HTR-8/SVneo (cell line): ENCODE data around the gene HOXB5.

Experiments
- DNase-seq: peaks from one replicate; pipeline ENCODE4 v3.0.0; 2011; ENCODE audit warnings: low spot score, mixed read lengths; ENCODE audit not compliant: insufficient read length
- FAIRE-seq: peaks from 2 replicates; lab custom pipeline; 2011; peaks lifted over from hg19 to GRCh38; lab: Jason Lieb, UNC

Gene HOXB5

DNA sequence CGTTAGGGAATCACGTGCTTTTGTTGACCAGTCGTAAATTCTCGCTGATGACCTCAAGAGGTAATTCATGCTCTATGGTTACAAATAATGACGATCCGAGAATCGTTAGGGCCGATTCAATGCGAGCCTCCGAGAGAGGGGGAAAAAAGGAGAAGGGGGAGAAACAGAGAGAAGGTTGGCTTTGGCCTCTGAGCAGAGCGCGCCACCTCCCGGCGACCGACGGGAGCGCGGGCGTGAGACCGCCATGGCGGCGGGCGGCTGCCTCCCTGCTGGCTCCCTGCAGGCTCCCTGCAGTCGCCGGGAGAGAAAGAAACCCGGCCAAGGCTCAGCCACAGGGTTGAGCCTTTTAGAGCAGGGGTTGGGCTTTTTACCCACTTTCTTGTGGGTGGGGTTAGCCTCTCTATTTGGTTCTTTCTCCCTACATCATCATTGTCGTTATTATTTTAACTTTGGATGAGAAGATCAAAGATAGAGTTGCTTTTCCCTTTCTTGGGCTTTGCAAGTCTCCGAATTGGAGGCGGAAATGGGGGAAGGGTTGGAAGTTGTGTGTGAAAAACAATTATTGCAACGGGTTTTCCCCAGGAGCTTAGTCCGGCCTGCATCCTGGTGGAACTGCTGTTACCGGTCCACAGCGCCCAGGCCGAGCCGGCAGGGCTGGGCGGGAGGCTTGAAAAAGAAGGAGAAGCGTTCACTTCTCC, 410 bp upstream of the HOXB5 start:
- FAIRE-seq (peak; percentile 94), DNase-seq (peak; percentile 86)

DNA sequence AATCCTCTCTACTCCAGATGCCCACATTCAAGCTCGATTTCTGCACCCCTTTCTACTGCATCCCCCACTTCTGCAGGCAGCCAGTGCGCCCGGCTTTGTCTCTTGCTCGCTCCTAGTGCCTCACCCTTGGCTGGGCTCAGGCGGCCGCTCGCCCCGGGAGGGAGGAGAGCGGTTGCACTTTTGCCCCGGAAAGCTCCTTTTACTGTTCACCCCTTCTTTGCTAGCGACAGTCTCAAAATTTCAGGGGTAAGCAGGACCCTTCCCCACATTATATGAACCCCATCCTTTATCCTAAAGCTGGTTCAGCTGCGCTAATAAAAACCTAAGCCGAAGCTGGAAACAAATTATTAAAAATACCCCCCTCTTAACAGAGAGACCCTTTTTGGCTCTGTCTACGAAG, 1.0 kb downstream of the HOXB5 start:
- DNase-seq, result no peak
- no peak for FAIRE-seq

DNA sequence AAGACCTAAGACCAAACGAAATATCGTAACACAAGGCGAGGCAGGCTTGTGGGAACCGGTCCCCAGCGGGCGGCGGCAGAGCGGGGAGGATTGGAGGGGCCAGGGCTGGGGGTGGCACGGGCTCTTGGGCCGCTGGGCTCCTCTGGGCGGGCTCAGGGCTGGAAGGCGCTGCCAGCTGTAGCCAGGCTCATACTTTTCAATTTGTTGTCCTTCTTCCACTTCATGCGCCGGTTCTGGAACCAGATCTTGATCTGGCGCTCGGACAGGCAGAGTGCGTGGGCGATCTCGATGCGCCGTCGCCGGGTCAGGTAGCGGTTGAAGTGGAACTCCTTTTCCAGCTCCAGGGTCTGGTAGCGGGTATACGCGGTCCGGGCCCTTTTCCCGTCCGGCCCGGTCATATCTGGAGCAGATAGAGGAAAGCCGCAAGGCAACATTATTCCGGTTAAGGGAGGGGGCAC, 1.5 kb downstream of the HOXB5 start:
- DNase-seq, result no peak
- FAIRE-seq, result no peak

DNA sequence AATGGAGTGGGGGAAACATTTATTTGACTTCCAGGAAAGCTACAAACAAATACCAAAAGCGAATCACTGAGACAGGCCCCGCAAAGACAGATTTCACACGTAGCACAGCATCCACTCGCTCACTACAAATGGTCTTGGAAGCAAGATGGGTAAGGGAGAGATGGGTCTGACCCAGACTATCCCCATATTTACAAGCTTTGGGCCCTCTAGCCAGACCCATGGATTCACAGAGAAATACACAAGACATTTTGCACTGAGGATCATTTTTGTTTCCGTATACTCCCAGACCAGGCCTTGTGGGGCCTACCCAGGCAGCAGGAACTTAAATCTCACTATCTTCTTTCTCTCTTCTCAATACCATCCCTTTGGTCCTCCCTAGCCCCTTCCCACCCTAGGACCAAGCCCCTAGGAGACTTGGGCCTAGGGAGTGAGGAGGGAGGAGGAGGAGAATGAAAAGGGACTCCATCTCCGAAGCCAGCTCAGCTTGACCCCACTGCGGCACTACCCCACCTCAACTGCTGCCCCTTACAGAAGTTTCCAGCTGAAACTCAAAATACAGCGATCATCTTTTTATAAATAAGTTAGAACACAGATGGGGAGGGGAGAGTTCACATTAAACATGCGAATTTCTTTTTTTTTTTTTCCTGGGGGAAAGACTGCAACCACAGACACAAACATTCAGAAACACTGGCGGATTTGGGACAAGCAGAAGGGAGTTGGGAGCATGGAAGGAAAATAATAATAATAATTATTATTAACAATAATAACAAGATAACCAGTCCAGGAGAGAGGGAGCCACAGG, 2.1 kb downstream of the HOXB5 start:
- FAIRE-seq, result no peak
- DNase-seq, result no peak

DNA sequence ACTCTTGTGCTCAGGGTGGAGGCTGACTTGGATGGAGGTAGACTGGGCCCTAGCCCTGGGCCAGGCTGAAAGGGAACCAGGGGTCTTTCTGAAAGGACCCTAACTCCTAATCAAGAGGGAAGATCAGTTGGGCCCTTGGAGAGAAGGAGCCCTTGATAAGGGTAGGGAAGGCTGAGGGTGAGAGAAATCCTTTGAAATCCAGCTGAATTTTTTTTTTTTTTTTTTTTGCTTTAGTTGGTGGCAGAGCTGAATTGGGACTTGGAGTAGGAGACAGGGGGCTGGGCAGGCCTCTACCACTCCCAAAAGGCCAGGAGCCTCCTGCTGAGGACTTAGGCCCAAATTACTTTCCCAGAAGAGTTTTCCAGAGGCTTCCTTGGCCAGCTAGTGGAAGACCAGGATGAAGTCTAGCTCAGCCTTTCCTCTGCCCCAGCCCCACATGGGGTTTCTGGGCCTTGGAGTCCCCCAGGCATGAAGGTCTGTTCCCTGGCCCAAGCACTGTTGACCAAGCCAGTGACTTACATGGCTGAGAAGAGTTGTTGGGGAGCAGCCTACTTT, 2.9 kb downstream of the HOXB5 start:
- DNase-seq (no peak), FAIRE-seq (no peak)

DNA sequence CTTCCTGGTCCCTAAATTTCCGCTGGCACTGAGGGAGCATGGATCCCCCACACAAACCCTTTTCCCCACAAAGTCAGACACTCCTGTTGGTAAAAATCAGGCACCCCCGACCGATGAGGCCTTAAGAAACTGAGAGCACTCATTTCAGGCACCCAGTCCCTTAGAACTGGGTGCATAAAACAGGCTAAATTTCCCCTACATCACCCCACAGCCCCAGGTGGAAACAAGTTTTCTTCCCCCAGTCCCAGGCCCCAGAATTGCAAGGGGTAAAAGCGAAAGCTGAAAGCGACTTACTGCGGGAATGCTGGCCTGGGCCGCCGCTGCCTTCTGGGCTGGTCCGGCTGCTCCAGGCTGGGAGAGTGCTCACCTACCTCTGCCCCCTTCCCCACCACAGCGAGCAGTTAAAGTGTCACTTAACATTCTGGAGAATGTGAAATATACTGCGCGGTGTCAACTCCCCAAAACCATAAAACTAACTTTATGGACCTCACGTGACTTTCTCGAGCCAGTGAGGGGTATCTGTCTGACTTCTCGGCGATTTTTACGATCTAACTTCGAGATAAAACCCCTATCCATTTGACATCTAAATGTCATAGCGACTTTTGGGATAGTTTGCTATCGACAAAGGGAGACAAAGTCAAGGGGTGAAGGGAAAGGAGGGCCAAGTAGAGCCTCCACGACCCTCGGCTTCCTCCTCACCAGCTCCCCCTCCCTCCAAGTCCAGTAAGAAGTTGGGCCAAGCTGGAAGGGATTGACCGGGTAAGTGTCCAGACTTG, 3.6 kb downstream of the HOXB5 start, which contains the start of gene HOXB3:
TSS of gene HOXB3 (minus strand) at position 411 of the 776 bp plus-strand sequence. CDS start 37,767 bp downstream, outside the sequence.
- DNase-seq, result no peak
- peak; percentile 28 for FAIRE-seq

DNA sequence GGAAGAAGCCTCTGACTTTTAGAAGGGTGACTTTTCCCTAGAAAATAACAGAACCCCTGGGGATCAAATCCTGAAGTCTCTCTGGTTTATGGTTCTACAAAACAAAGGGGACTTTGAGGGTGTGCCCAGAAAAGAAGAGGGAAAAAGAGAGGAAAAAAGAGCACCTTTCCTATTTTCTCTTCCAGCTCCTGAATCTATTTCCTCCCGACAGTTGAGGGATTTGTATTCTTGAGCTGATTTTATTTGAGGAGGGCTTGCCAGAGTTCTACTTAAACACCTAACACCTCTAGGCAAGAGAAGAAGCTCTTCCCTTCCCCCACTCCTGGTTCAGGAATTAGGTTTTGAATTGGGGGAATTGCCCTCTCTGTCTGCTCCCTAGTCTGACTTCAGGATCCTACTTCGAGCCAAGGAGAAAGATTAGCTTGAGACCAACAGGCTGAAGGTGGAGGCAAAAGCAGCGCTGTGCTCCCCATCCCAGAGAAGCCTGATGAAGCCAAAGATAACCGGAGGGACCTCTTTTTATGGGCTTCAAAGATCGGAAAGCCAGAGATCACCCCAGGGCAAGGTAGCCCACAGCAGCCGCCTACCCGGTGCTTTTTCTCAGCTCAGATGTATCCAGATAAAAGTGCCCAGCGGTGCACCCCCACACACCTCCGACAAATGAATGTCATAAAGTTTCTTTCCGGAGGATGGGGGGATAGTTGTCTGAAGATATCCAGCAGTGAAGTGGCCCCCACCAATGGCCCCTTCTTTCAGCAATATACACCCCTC, 4.3 kb downstream of the HOXB5 start:
- no peak for FAIRE-seq

DNA sequence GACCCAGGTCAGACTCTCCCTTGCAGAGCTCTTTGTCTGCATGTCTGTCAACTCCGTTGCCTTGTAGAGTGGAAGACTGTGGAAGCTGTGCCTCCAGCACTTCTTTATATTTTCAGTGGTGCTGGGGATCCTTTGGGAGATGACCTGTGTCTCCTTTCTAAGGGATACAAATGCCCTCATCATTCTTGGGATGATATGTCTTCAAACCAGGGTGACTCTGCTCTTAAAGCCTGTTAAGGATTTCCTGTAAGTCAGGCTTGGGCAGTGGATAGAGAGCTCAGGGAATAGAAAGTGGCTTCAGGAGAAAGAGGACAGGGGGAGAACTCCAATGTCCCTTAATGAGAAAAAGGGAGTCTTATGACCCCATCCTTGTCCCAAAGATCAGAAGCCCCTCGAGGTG, 5.1 kb downstream of the HOXB5 start:
- no peak for FAIRE-seq
- DNase-seq, result no peak

More for the DNA sequence above, 4.3 kb downstream of the HOXB5 start:
- no peak for DNase-seq

DNA sequence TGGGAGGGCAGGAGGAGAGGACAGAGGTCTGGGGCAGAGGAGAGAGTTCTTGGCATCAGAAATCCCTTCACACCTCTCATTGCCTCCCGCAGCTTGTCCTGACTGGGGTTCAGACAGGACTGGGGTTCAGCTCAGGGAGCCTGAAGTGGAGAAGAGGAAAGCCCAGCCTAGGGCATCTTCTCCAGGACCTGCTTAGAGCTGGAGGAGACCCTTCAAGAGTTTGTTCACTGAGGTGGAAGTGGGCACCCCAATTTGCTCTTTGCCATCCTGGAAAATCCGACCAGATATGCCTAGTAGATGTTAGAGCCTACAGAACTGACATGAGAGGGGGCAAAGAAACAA, 5.5 kb downstream of the HOXB5 start:
- DNase-seq, result no peak
- FAIRE-seq, result no peak

DNA sequence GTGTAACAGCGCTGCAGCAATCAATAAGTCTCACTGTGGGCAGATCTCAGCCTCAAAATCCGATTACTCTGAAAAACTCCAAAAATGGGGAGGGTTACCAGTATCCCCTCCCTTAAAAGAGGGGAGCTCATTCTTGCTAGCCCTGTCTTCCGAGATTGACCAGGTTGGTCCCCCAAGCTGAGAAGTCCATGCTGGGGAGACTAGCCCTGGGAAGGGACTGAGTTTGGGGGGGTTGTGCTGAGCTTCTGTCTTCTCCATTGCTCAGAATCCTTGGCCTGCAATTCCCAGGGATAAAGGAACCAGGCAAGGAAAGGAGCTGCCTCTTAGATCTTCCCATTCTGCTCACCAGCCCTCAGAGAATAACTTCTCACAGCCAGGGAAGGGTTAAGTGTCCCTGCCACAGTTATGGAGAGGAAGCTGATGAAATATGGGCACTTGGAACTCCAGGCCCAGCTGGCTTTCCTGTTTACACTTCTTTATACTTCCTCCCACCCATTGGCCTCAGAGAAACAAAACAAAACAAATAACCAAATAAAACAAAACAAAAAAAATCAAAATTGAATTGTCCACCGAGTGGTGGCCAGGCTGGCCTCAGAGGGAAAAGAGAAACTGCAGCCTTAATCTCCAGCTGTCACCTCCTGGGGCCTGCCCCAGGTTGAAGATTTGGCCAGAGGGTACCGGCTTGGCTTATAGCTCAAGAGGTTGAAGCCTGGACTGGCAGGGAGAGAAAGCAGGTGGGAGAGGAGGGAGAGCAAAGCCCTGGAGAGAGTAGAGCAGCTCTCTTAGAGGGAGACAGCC, 6.1 kb downstream of the HOXB5 start:
- FAIRE-seq, result no peak
- no peak for DNase-seq

DNA sequence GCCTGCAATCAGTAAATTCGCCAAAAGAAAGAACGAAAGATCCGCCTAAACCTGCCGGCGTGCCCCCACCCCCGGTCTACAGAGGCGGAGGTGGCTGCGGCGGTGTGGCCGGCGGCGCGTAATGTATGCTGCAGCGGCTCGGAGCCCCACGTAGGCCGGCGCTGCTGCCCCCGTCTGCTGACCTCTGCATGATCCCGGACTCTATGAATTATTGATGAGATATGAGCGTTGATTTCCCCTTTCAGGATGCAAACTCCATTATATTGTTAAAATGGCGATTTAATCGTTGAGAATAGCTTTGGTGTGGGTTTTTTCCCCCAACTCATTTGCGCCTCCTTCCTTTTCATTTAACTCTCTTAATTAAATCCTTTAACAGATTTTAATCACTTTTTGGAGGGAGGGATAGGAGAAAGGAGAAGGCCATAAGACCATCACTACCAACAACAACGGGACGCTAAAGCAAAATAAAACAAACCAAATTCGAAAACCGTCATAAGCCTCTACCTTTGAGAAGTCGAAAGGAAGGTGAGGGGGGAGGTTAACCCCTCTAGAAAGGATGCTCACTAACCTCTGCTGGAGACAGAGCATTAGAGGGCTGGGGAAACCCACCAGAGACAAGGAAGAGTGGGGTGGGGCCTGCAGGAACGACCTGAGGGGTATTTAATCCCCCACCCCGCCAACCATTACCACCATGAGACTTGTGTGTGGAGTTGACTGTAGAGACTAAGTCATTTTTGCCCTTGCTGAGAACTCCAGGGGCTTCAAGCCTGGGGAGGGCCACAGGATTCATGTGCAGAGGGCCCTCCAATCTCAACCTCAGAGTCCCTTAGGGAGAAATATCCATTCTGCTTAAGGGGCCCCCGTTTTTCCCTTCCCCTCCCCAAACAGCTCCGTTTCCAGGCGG, 7.0 kb downstream of the HOXB5 start:
- FAIRE-seq, result no peak

DNA sequence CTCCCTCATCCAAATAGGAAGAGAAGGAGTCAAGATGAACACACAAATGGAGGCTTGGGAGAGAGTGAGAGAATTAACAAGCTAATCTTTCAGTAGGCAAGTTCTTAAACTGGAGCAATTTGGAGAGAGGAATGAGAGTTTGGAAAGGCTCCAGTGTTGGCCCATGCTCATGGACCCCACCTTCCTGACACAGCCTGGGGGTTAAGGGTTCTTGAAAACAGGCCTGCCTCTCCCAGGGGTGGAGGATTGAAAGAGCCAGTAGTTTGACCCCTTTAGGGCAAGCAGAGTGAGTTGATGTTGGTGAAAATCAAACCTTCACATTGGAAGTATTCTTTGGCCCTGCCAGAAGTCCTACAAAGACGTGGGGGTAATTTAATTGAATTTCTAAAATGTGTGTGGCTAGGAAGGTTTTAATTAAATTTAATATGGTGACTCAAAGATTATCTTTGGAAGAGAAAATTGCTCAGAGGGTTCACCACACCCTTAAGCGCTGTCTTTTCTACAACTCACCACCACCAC, 9.3 kb downstream of the HOXB5 start:
- FAIRE-seq (no peak), DNase-seq (no peak)

More for the DNA sequence above, 7.0 kb downstream of the HOXB5 start:
- DNase-seq, result no peak

DNA sequence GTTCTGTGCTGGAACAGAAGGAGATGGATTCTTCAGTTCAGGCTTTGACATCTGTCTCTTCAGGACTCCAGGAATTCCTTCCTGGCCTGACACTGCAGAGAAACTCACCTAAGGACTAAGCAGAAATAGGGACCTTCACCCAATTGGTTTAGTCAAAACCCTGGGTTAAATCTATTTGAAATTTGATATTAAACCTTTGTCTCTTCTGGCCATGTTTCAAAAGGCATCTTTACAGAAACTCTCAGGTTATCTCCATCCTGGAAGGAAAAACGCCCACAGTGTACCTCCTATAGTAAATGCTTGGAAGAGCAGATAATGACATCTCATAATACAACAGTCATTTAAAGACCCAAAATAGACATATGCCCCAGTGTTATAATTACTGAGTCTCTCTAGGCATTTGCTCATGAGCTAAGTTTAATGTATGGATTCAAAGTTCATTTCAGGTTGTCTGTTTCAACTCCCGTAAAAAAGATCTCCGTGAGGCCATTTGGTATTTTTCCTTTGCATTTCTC, 9.8 kb downstream of the HOXB5 start:
- FAIRE-seq (no peak), DNase-seq (no peak)

DNA sequence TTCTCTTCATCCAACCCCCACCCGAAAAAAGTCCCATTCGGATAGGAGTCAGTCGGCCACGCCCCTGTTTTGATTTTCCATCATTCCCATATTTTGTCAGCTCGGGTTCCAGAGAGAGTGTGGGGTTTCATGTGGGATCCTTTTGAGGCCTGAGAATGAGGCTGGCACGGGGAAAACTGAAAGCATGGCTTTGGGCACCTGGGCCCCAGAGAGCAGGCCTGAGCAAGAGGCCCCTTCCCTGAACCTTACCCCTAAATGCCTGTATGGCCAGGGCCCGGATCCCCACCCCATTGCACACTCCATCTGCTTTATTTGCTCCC, 10.9 kb downstream of the HOXB5 start:
- FAIRE-seq (no peak), DNase-seq (no peak)

DNA sequence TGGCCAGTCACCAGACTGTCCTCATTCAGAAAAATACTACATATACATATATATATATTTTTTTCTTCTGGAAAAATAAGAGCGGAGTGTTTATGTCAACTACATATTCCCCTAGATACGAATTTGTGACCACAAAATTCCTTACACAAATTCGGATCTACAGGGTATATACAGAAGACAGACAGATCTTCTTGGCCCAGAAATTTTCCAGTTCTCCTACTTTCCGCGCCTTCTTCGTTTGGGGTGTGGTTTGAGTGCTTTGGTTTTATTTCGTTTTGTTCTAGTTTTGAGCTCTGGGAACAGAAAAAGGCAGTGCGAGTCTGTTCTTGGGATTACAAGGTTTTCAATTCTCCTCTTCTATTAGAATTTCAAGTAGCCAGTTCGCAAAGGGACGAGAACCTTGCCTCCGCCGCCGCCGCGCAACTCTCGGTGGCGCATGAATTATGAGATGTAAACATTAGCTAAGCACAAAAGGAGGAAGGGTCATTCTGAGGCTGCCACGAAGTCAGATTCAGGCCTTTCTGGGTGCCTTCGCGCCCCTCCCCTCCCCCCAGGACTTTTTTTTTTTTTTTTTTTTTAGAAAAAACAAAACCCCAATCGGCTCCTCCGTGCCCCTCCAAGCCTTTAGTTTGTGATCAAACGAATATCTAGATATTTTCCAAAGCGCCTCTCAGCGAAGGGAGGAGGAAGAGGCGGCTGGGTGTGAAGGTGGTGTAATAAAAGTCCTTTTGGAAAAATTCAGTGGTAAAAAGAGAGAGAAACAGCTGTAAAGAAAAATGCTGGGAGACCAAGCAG, 13.6 kb downstream of the HOXB5 start:
- DNase-seq (no peak), FAIRE-seq (no peak)

DNA sequence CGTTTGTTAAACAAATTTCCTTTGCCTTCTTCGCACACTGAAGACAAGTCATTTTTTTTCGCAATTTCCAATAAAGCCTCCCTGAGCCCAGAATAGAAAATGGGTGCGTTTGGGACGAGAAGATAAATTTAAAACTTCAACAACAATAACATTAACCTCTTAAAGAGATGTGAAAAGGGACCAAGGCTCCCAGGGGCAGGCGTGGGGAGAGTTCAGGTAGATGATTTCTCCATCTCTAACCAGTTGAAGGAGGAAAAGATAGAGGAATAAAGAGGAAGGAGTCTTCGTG, 14.2 kb downstream of the HOXB5 start:
- no peak for FAIRE-seq
- no peak for DNase-seq
